K562 (cell line): ENCODE data around the gene ERCC6L.

ENCODE experiments used
- POLR2A ChIP-seq: fragments of 450-650 bp; conservative IDR thresholded peaks from 2 replicates; pipeline ENCODE4 v1.6.1; 2016
- RBM15 ChIP-seq: fragments of 200-400 bp; formaldehyde crosslinking; IDR thresholded peaks from 2 replicates; pipeline ENCODE4 v1.6.1; 2018; ENCODE audit warnings: mild to moderate bottlenecking, low read length, moderate library complexity; ENCODE audit not compliant: insufficient read depth
- SPI1 ChIP-seq: IDR thresholded peaks from 2 replicates; pipeline ENCODE4 v1.6.1; 2011; ENCODE audit warnings: low read depth, low read length, control low read depth, borderline replicate concordance
- ZNF274 ChIP-seq: IDR thresholded peaks from 2 replicates; pipeline ENCODE4 v1.6.1; 2011; ENCODE audit warnings: low read depth, mild to moderate bottlenecking, low read length, moderate library complexity, borderline replicate concordance
- TF ChIP-seq, protein P1 (sequence below), 3 experiments: IDR thresholded peaks in 2 of 3; conservative IDR thresholded peaks in 1 of 3; 2 replicates each; pipeline ENCODE4 v1.5.1; 2011 to 2012; ENCODE audit warnings: low read length in 3 of 3, mild to moderate bottlenecking in 3 of 3, control low read depth in 2 of 3, improper control_type of control experiment in 1 of 3, inconsistent platforms in 1 of 3, low read depth in 1 of 3, mixed read lengths in 1 of 3, moderate library complexity in 1 of 3; ENCODE audit not compliant: insufficient read depth in 2 of 3

DNA sequence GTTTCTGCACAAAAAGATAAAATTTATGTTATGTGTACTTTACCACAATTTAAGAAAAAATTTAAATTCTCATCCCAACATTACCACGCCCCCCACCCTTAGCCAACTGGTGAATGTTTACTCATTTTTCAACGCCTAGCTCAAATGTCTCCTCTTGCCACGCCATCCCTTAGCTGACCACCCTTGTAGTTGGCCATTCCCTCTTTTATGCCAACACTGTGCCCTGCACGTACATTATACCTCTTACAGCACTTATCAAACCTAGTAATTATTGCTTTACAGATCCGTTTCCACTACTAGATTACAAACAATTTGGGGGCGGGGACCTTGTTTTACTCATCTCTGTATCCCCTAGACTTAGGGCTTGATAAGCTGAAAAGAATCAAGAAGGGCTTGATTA lies 644 bp downstream of the ERCC6L start:
- TF ChIP-seq RBM15 = no peak
- TF ChIP-seq POLR2A = no peak
- TF ChIP-seq, protein P1, sequence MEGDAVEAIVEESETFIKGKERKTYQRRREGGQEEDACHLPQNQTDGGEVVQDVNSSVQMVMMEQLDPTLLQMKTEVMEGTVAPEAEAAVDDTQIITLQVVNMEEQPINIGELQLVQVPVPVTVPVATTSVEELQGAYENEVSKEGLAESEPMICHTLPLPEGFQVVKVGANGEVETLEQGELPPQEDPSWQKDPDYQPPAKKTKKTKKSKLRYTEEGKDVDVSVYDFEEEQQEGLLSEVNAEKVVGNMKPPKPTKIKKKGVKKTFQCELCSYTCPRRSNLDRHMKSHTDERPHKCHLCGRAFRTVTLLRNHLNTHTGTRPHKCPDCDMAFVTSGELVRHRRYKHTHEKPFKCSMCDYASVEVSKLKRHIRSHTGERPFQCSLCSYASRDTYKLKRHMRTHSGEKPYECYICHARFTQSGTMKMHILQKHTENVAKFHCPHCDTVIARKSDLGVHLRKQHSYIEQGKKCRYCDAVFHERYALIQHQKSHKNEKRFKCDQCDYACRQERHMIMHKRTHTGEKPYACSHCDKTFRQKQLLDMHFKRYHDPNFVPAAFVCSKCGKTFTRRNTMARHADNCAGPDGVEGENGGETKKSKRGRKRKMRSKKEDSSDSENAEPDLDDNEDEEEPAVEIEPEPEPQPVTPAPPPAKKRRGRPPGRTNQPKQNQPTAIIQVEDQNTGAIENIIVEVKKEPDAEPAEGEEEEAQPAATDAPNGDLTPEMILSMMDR (IDR thresholded peaks at IDR 0.05 in 2 of 3, conservative IDR thresholded peaks at IDR 0.05 in 1 of 3; ENCODE audit: insufficient read depth in 2 of 3, low read depth in 1 of 3, low read length in 3 of 3) = no peak
- no peak for TF ChIP-seq SPI1
- no peak for TF ChIP-seq ZNF274
